H1 (cell line): Measurements from ENCODE around the gene KCTD11. TPM values are rescaled to one million over a fixed set of nuclear protein-coding genes. Genes with fewer than 3 reads are reported as not detected.
A peak's percentile ranks its signal among the peaks of the same experiment; 100 is the strongest.

ENCODE experiments used
- CTCF ChIA-PET: fragments of 300-600 bp; sonication (Branson Sonifier 250); formaldehyde crosslinking; loops from one replicate; lab custom pipeline; 2021; ENCODE audit not compliant: partially characterized antibody; lab: Charles Lee
- POLR2A ChIA-PET: fragments of 300-600 bp; sonication (Branson Sonifier 250); formaldehyde crosslinking; loops from one replicate; lab custom pipeline; 2021; ENCODE audit warnings: inconsistent platforms; ENCODE audit not compliant: partially characterized antibody; lab: Charles Lee
- DNase-seq, 2 experiments: peaks; one replicate each; pipeline versions ENCODE4 v3.0.0 to v3.0.0-alpha.2; 2010 to 2022; ENCODE audit warnings: low spot score in 2 of 2, low read depth in 1 of 2, mixed read lengths in 1 of 2
- FAIRE-seq: peaks from 2 replicates; lab custom pipeline; 2011; peaks lifted over from hg19 to GRCh38; lab: Jason Lieb, UNC
- H2AFZ ChIP-seq: 2 replicates; pipeline ENCODE4 v1.8.1; 2012; ENCODE audit warnings: low read length, inconsistent platforms
- H2AK5ac ChIP-seq: 2 replicates; pipeline ENCODE4 v1.6.1; 2013; ENCODE audit warnings: low read depth, low read length
- H2BK120ac ChIP-seq: replicated peaks from 2 replicates; pipeline ENCODE3; 2013; ENCODE audit warnings: low read depth, low read length, inconsistent platforms
- H2BK12ac ChIP-seq: 2 replicates; pipeline ENCODE4 v1.6.1; 2013; ENCODE audit warnings: low read depth, low read length
- H2BK15ac ChIP-seq: 2 replicates; pipeline ENCODE4 v1.6.1; 2013; ENCODE audit warnings: low read length
- H2BK20ac ChIP-seq: 2 replicates; pipeline ENCODE4 v1.6.1; 2013; ENCODE audit warnings: low read length
- H2BK5ac ChIP-seq: 2 replicates; pipeline ENCODE4 v1.6.1; 2013; ENCODE audit warnings: low read depth, low read length
- H3K14ac ChIP-seq: 2 replicates; pipeline ENCODE4 v1.6.1; 2013; ENCODE audit warnings: inconsistent platforms; ENCODE audit not compliant: insufficient read length
- H3K18ac ChIP-seq: 2 replicates; pipeline ENCODE4 v1.6.1; 2013; ENCODE audit warnings: low read length; ENCODE audit errors: extremely low read depth
- H3K23ac ChIP-seq: 2 replicates; pipeline ENCODE4 v1.6.1; 2013; ENCODE audit warnings: inconsistent platforms; ENCODE audit not compliant: insufficient read length
- H3K23me2 ChIP-seq: 2 replicates; pipeline ENCODE4 v1.6.1; 2013; ENCODE audit warnings: low read depth, low read length
- H3K27ac ChIP-seq: 2 replicates; pipeline ENCODE4 v1.6.1; 2011; ENCODE audit warnings: low read depth, low read length, inconsistent platforms
- H3K27me3 ChIP-seq, 4 experiments: replicated peaks in 1 of 4; 1 replicate in 1 of 4; 2 replicates in 3 of 4; pipeline versions ENCODE4 v1.6.1 to v1.8.1; 2011 to 2013; ENCODE audit warnings: low read length in 3 of 4, mild to moderate bottlenecking in 3 of 4, inconsistent platforms in 2 of 4, mixed read lengths in 2 of 4, moderate library complexity in 1 of 4; ENCODE audit not compliant: control insufficient read depth in 3 of 4, insufficient read depth in 3 of 4; ENCODE audit errors: extremely low read depth in 1 of 4
- H3K36me3 ChIP-seq, 4 experiments: 2 replicates each; pipeline versions ENCODE4 v1.6.1 to v1.8.1; 2011 to 2013; ENCODE audit warnings: mild to moderate bottlenecking in 4 of 4, low read length in 3 of 4, moderate library complexity in 2 of 4, control low read depth in 1 of 4, inconsistent platforms in 1 of 4; ENCODE audit not compliant: insufficient read depth in 4 of 4, control insufficient read depth in 2 of 4
- H3K4ac ChIP-seq: replicated peaks from 2 replicates; pipeline ENCODE3; 2013; ENCODE audit warnings: low read length, low read depth, mixed read lengths, inconsistent platforms; ENCODE audit not compliant: insufficient read length
- H3K4me1 ChIP-seq, 4 experiments: replicated peaks in 1 of 4; 1 replicate in 1 of 4; 2 replicates in 3 of 4; pipeline versions ENCODE4 v1.6.1 to v1.8.1; 2011 to 2013; ENCODE audit warnings: low read length in 3 of 4, inconsistent platforms in 2 of 4, mixed read lengths in 1 of 4; ENCODE audit not compliant: insufficient read depth in 4 of 4, control insufficient read depth in 3 of 4
- H3K4me2 ChIP-seq, 2 experiments: 2 replicates each; pipeline versions ENCODE4 v1.6.1 to v1.8.1; 2011 to 2013; ENCODE audit warnings: low read depth in 2 of 2, low read length in 2 of 2, control low read depth in 1 of 2, inconsistent platforms in 1 of 2, mild to moderate bottlenecking in 1 of 2; ENCODE audit not compliant: insufficient read depth in 1 of 2
- H3K4me3 ChIP-seq, 4 experiments: fragments of 200-600, 300-600 bp in 1 of 4; sonication (generic), shearing (Covaris generic), sonication (Bioruptor Twin) in 1 of 4; 2 replicates each; pipeline versions ENCODE4 v1.5.1 to v1.8.1; 2011 to 2016; ENCODE audit warnings: low read length in 4 of 4, low read depth in 3 of 4, control low read depth in 2 of 4, inconsistent platforms in 2 of 4, mild to moderate bottlenecking in 2 of 4, mixed read lengths in 1 of 4, moderate library complexity in 1 of 4; ENCODE audit not compliant: insufficient read depth in 2 of 4; ENCODE audit errors: extremely low read depth in 1 of 4
- H3K56ac ChIP-seq: replicated peaks from 2 replicates; pipeline ENCODE3; 2013; ENCODE audit warnings: low read depth, mild to moderate bottlenecking, mixed read lengths, low read length, inconsistent platforms; ENCODE audit not compliant: insufficient read length
- H3K79me1 ChIP-seq: 2 replicates; pipeline ENCODE4 v1.6.1; 2013; ENCODE audit warnings: low read depth, low read length, control low read depth
- H3K79me2 ChIP-seq, 2 experiments: 2 replicates each; pipeline versions ENCODE4 v1.6.1 to v1.8.1; 2012 to 2013; ENCODE audit warnings: low read length in 2 of 2, mild to moderate bottlenecking in 2 of 2, inconsistent platforms in 1 of 2; ENCODE audit not compliant: insufficient read depth in 2 of 2, control insufficient read depth in 1 of 2
- H3K9ac ChIP-seq, 4 experiments: replicated peaks in 1 of 4; 1 replicate in 1 of 4; 2 replicates in 3 of 4; pipeline versions ENCODE4 v1.6.1 to v1.8.1; 2011 to 2013; ENCODE audit warnings: low read depth in 3 of 4, low read length in 3 of 4, control low read depth in 2 of 4, mild to moderate bottlenecking in 2 of 4, moderate library complexity in 2 of 4, inconsistent platforms in 1 of 4; ENCODE audit errors: extremely low read depth in 1 of 4
- H3K9me3 ChIP-seq, 2 experiments: 2 replicates each; pipeline versions ENCODE4 v1.6.1 to v1.8.1; 2012 to 2013; ENCODE audit warnings: mild to moderate bottlenecking in 2 of 2, moderate library complexity in 2 of 2, control low read depth in 1 of 2, inconsistent platforms in 1 of 2, low read depth in 1 of 2, low read length in 1 of 2, mixed read lengths in 1 of 2; ENCODE audit not compliant: insufficient read depth in 2 of 2
- H4K20me1 ChIP-seq, 2 experiments: replicated peaks in 1 of 2; 2 replicates each; pipeline versions ENCODE3 to v1.8.1; 2011 to 2013; ENCODE audit warnings: inconsistent platforms in 2 of 2, low read length in 2 of 2, mild to moderate bottlenecking in 1 of 2; ENCODE audit not compliant: insufficient read depth in 2 of 2, control insufficient read depth in 1 of 2
- H4K5ac ChIP-seq: 2 replicates; pipeline ENCODE4 v1.6.1; 2013; ENCODE audit warnings: low read length, low read depth, mixed read lengths, inconsistent platforms; ENCODE audit not compliant: insufficient read length
- H4K8ac ChIP-seq: 2 replicates; pipeline ENCODE4 v1.8.0; 2013; ENCODE audit warnings: mild to moderate bottlenecking, moderate library complexity, low read length, inconsistent platforms; ENCODE audit not compliant: insufficient read depth; ENCODE audit errors: extremely low read depth
- H4K91ac ChIP-seq: replicated peaks from 2 replicates; pipeline ENCODE3; 2013; ENCODE audit warnings: low read length, mixed read lengths, inconsistent platforms; ENCODE audit not compliant: insufficient read length
- CTBP2 ChIP-seq: IDR thresholded peaks from 2 replicates; pipeline ENCODE4 v1.7.0; 2011; ENCODE audit warnings: borderline replicate concordance, mild to moderate bottlenecking, moderate library complexity, mixed read lengths, low read length; ENCODE audit not compliant: insufficient read depth, insufficient read length
- TBP ChIP-seq: IDR thresholded peaks from 2 replicates; pipeline ENCODE4 v1.6.1; 2011; ENCODE audit warnings: low read depth, low read length, improper control_type of control experiment
- WGBS, 2 experiments: shearing (Covaris generic) in 1 of 2; methylation state at CpG; one replicate each; pipeline versions ENCODE4 v1.1.6 to v1.1.7; 2013 to 2015; ENCODE audit warnings: low lambda C conversion rate in 2 of 2, mixed read lengths in 2 of 2, inconsistent platforms in 1 of 2, low coverage in 1 of 2, missing lambda C conversion rate in 1 of 2; ENCODE audit not compliant: insufficient replicate concordance in 2 of 2, insufficient coverage in 1 of 2, insufficient read length in 1 of 2; ENCODE audit errors: extremely low coverage in 1 of 2, missing lambda C conversion rate in 1 of 2; 5-methylcytosine and 5-hydroxymethylcytosine counted together
- polyA plus RNA-seq, 7 experiments: library from polyadenylated mRNA; depleted of rRNA in 3 of 7; stranded (reverse) in 5 of 7; unstranded in 2 of 7; fragments of >200 nt in 5 of 7; fragments of 200-250 nt in 2 of 7; gene quantifications; 1 replicate in 5 of 7; 2 replicates in 1 of 7; 4 replicates in 1 of 7; pipeline versions ENCODE4 v1.2.1 to v1.2.3, GENCODE V29; 2011 to 2013; ENCODE audit warnings: missing spikeins in 2 of 7, mixed read lengths in 2 of 7
- total RNA-seq: library from RNA; stranded (reverse); fragmentation: NEBNext Ultra II Directional; extraction: Animal tissue kit (Norgen Biotek cat#: 25700); gene quantifications from 2 replicates; pipeline ENCODE4 v1.2.1, GENCODE V29; 2021

Gene KCTD11
- total and polyA plus RNA-seq, 2 of the 8 experiments (the other 6 are each of a cell fraction or from before 2014, with no cell fraction given), result 8.6 to 9.2 TPM

GRCh38 chr17:7380321-7380720, 28.4 kb downstream of the KCTD11 start:
- Histone ChIP-seq H2BK120ac (no peak overlapping the region), H2BK15ac (peak overlapping the region; percentile 88; the same call in 1 of the 2 replicates), H3K36me3 (no peaks in the 10 kb centered on the region), H3K9ac (no peak overlapping the region), H4K5ac (no peak overlapping the region), H3K23ac (no peak overlapping the region), H3K18ac (peak overlapping the region; percentile 87), H3K27me3 (peaks cover 0 to 39% (median 29%) of the 10 kb centered on the region in 4 experiments; a peak in 6 of 7 replicates), H3K23me2 (peaks cover 12% of the 10 kb centered on the region; the same call in 1 of the 2 replicates), H2AK5ac (no peak overlapping the region), H3K4me2 (peak overlapping the region; percentile 66 to 83), H3K14ac (no peak overlapping the region), H3K79me2 (no peaks in the 10 kb centered on the region), H4K8ac (no peak overlapping the region; the same call in 1 of the 2 replicates), H3K9me3 (peaks cover 0 to 7% of the 10 kb centered on the region in 2 experiments; a peak in 1 of 4 replicates), H3K79me1 (peaks cover 3% of the 10 kb centered on the region; the same call in 1 of the 2 replicates), H2BK20ac (no peak overlapping the region), H2AFZ (peak overlapping the region; percentile 73; the same call in 1 of the 2 replicates), H2BK12ac (peak overlapping the region; percentile 82; the same call in 1 of the 2 replicates), H2BK5ac (peak overlapping the region; percentile 44; the same call in 1 of the 2 replicates), H3K27ac (no peak overlapping the region), H4K20me1 (peaks cover 0 to 8% of the 10 kb centered on the region in 2 experiments), H3K56ac (no peak overlapping the region), H3K4me1 (peaks cover 0 to 17% (median 10%) of the 10 kb centered on the region in 4 experiments; a peak in 6 of 7 replicates), H4K91ac (no peak overlapping the region), H3K4ac (no peak overlapping the region), H3K4me3 (peak overlapping the region; percentile 37 to 72 (median 56); a peak in 6 of 8 replicates)
- ChIA-PET CTCF (interaction anchor here (0.9 to 1.1 kb wide), 5 partner anchors 19 to 180 kb away, joined by 3 to 5 read pairs (median 3); no protein-coding TSS in a partner anchor), POLR2A (interaction anchor here (0.7 to 1.7 kb wide), 19 partner anchors 8 to 270 kb away, joined by 3 to 6 read pairs (median 3); partner anchors contain the start of genes ATP1B2, MPDU1, PLSCR3 and TMEM95)
- WGBS, 2 experiments, result 80% methylated on average over 7 of the region's 7 CpGs; no CpG with 5 or more reads in 1 of the 2 experiments
- no peak for DNase-seq
- no peak for FAIRE-seq
- no peak for TF ChIP-seq CTBP2
- no peak for TF ChIP-seq TBP
